ENCODE data around the gene HAAO. TPM values are rescaled to one million over a fixed set of nuclear protein-coding genes. Genes with fewer than 3 reads are reported as not detected.

The HAAO gene
- total and polyA plus RNA-seq, 2 of the 8 experiments (the other 6 are each of a cell fraction or from before 2014, with no cell fraction given) = 2.5 to 7.0 TPM

DNA sequence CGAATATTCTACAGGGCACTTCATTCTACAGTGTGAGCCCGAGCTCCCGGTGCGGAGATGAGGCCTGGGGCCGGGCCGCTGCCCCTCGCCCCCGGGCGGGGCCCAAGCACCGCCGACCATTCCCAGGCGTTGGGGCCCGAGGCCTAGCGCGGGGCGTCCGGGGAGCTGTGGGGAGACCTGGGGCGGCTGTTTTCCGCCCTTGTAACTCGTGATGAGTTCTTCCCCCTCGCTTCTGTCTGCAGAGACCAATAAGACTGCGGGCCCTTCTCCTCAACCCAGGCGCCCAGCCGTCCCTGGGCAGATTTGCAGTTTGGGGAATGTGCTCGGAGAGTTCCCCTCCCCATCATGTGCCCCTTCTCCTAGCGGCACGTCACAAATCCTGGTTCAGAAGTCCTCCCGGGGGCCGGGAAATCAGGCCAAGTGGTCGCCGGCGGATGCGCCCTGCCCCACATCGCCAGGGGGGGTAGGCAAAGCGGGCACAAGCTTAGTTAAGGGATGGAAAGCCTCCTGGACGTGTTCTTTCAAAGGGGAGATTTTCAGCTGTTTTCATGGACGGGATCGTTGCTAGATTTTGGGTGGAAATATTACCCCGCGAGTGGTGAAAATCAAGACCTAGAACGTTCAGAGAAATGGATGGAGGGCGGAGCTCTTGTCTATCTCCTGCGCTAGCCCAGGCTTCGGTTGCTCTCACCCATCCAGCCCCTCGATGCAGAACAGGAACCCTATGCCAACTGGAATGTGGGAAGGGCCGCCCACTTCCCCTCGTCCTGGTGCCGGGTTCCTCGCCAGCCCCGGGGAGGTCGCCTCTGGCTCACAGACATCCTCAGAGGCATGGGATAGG lies 18.8 kb upstream of the HAAO start:
- H4K5ac ChIP-seq (ENCODE audit: insufficient read length, low read depth, low read length) = peak overlapping the region; percentile 71
- H3K4me2 ChIP-seq (ENCODE audit: insufficient read depth in 1 of 2, low read depth in 2 of 2, low read length in 2 of 2) = peak overlapping the region; percentile 66 to 75
- no peak overlapping the region for H3K14ac ChIP-seq (ENCODE audit: insufficient read length)
- peak overlapping the region; percentile 94 for H3K18ac ChIP-seq (ENCODE audit: extremely low read depth, low read length)
- H2AK5ac ChIP-seq (ENCODE audit: low read depth, low read length) = no peak overlapping the region
- H3K79me2 ChIP-seq (ENCODE audit: control insufficient read depth in 1 of 2, insufficient read depth in 2 of 2, low read length in 2 of 2) = no peaks in the 10 kb centered on the region
- peak overlapping the region; percentile 60; the same call in 1 of the 2 replicates for H4K8ac ChIP-seq (ENCODE audit: extremely low read depth, insufficient read depth, low read length)
- DNase-seq (ENCODE audit: low read depth in 1 of 2, low spot score in 2 of 2) (peak; percentile 21 to 79), FAIRE-seq (no peak)
- no peaks in the 10 kb centered on the region for H3K79me1 ChIP-seq (ENCODE audit: low read depth, low read length)
- peak overlapping the region; percentile 55 to 80 (median 66) for H3K4me3 ChIP-seq (ENCODE audit: extremely low read depth in 1 of 4, insufficient read depth in 2 of 4, low read depth in 3 of 4, low read length in 4 of 4)
- peak overlapping the region; percentile 61 for H3K27ac ChIP-seq (ENCODE audit: low read depth, low read length)
- H2BK120ac ChIP-seq (replicated peaks; ENCODE audit: low read depth, low read length) = no peak overlapping the region
- POLR2A ChIA-PET (ENCODE audit: partially characterized antibody) = interaction anchor here (0.6 to 3.5 kb wide), 13 partner anchors 8 to 415 kb away, joined by 3 to 61 read pairs (median 4); partner anchors contain the start of genes HAAO and ZFP36L2
- WGBS, 2 experiments (ENCODE audit: extremely low coverage in 1 of 2, insufficient coverage in 1 of 2, insufficient read length in 1 of 2, insufficient replicate concordance in 2 of 2, low coverage in 1 of 2, low lambda C conversion rate in 2 of 2, missing lambda C conversion rate in 1 of 2) = 4% methylated on average over 45 of the region's 51 CpGs; no CpG with 5 or more reads in 1 of the 2 experiments
- peak overlapping the region; percentile 48 for H3K56ac ChIP-seq (replicated peaks; ENCODE audit: insufficient read length, low read depth, low read length)
- H3K9me3 ChIP-seq (ENCODE audit: insufficient read depth in 2 of 2, low read depth in 1 of 2, low read length in 1 of 2) = 0 out of 4 replicates have a peak, but pooled peaks cover 0 to 3% of the 10 kb centered on the region in 2 experiments
- peak overlapping the region; percentile 27 for H3K4ac ChIP-seq (replicated peaks; ENCODE audit: insufficient read length, low read depth, low read length)
- peak overlapping the region; percentile 97 for H2AFZ ChIP-seq (ENCODE audit: low read length)
- H3K4me1 ChIP-seq (replicated peaks in 1 of 4; ENCODE audit: control insufficient read depth in 3 of 4, insufficient read depth in 4 of 4, low read length in 3 of 4) = peaks cover 0 to 3% (median 0%) of the 10 kb centered on the region in 4 experiments; a peak in 4 of 7 replicates
- no peaks in the 10 kb centered on the region for H4K20me1 ChIP-seq (replicated peaks in 1 of 2; ENCODE audit: control insufficient read depth in 1 of 2, insufficient read depth in 2 of 2, low read length in 2 of 2)
- CTCF ChIA-PET (ENCODE audit: partially characterized antibody) = interaction anchor here (0.6 to 11.8 kb wide), 9 partner anchors 10 to 121 kb away, joined by 3 to 119 read pairs (median 5); partner anchors contain the start of gene HAAO
- no peaks in the 10 kb centered on the region for H3K27me3 ChIP-seq (replicated peaks in 1 of 4; ENCODE audit: control insufficient read depth in 3 of 4, extremely low read depth in 1 of 4, insufficient read depth in 3 of 4, low read length in 3 of 4)
- H3K36me3 ChIP-seq (ENCODE audit: control insufficient read depth in 2 of 4, insufficient read depth in 4 of 4, low read length in 3 of 4) = no peaks in the 10 kb centered on the region
- H3K23ac ChIP-seq (ENCODE audit: insufficient read length) = no peak overlapping the region
- no peak overlapping the region for H2BK20ac ChIP-seq (ENCODE audit: low read length)
- H3K23me2 ChIP-seq (ENCODE audit: low read depth, low read length) = peaks cover 4% of the 10 kb centered on the region; the same call in 1 of the 2 replicates
- peak overlapping the region; percentile 7 for H4K91ac ChIP-seq (replicated peaks; ENCODE audit: insufficient read length, low read length)
- peak overlapping the region; percentile 15 to 90 (median 68); a peak in 6 of 7 replicates for H3K9ac ChIP-seq (replicated peaks in 1 of 4; ENCODE audit: extremely low read depth in 1 of 4, low read depth in 3 of 4, low read length in 3 of 4)
- H2BK15ac ChIP-seq (ENCODE audit: low read length) = no peak overlapping the region
- peak overlapping the region; percentile 88; the same call in 1 of the 2 replicates for H2BK5ac ChIP-seq (ENCODE audit: low read depth, low read length)
- no peak overlapping the region for H2BK12ac ChIP-seq (ENCODE audit: low read depth, low read length)
- TF ChIP-seq JUND (IDR thresholded peaks at IDR 0.05; ENCODE audit: low read length) (no peak), BACH1 (IDR thresholded peaks at IDR 0.05; ENCODE audit: low read length) (no peak), TCF12 (IDR thresholded peaks at IDR 0.05; ENCODE audit: low read depth, low read length) (no peak), RFX5 (IDR thresholded peaks at IDR 0.05; ENCODE audit: borderline replicate concordance, low read depth, low read length) (no peak), CREB1 (IDR thresholded peaks at IDR 0.05) (no peak; the same call in 1 of the 2 replicates), HDAC2 (IDR thresholded peaks at IDR 0.05; ENCODE audit: borderline replicate concordance in 1 of 2, low read depth in 2 of 2, low read length in 2 of 2) (no peak), HDAC6 (IDR thresholded peaks at IDR 0.05; ENCODE audit: low read depth, low read length) (no peak), JUN (IDR thresholded peaks at IDR 0.05; ENCODE audit: low read depth, low read length) (no peak), CHD2 (IDR thresholded peaks at IDR 0.05; ENCODE audit: low read length) (no peak)
- TF ChIP-seq, protein P1, sequence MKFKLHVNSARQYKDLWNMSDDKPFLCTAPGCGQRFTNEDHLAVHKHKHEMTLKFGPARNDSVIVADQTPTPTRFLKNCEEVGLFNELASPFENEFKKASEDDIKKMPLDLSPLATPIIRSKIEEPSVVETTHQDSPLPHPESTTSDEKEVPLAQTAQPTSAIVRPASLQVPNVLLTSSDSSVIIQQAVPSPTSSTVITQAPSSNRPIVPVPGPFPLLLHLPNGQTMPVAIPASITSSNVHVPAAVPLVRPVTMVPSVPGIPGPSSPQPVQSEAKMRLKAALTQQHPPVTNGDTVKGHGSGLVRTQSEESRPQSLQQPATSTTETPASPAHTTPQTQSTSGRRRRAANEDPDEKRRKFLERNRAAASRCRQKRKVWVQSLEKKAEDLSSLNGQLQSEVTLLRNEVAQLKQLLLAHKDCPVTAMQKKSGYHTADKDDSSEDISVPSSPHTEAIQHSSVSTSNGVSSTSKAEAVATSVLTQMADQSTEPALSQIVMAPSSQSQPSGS (IDR thresholded peaks at IDR 0.05; ENCODE audit: low read length) = no peak

All from H1 (cell line).